IMR-90 (cell line): Measurements from ENCODE around the gene PACSIN2.
"Not testable (repeated sequence)": the region's sequence is repeated elsewhere in the genome, so short reads cannot be mapped to it uniquely, and the experiment has no call there.

Experiments
- CEBPB ChIP-seq: IDR thresholded peaks from 2 replicates; pipeline ENCODE4 v1.6.1; 2012; ENCODE audit warnings: low read depth, low read length, improper control_type of control experiment
- RAD21 ChIP-seq: IDR thresholded peaks from 2 replicates; pipeline ENCODE4 v1.6.1; 2012; ENCODE audit warnings: low read length, improper control_type of control experiment
- SMC3 ChIP-seq: fragments of 150-350 bp; IDR thresholded peaks from 2 replicates; pipeline ENCODE4 v1.6.1; 2016; ENCODE audit warnings: low read depth, mild to moderate bottlenecking, antibody characterized with exemption, low read length, moderate library complexity
- TF ChIP-seq, protein P1 (sequence below): conservative IDR thresholded peaks from 2 replicates; pipeline ENCODE4 v1.5.1; 2012; ENCODE audit warnings: mild to moderate bottlenecking, low read depth, low read length, improper control_type of control experiment
- TF ChIP-seq, protein P2 (sequence below): fragments of 150-350 bp; IDR thresholded peaks from 2 replicates; pipeline ENCODE4 v1.6.1; 2017; ENCODE audit warnings: mild to moderate bottlenecking, antibody characterized with exemption, low read length, low read depth

DNA sequence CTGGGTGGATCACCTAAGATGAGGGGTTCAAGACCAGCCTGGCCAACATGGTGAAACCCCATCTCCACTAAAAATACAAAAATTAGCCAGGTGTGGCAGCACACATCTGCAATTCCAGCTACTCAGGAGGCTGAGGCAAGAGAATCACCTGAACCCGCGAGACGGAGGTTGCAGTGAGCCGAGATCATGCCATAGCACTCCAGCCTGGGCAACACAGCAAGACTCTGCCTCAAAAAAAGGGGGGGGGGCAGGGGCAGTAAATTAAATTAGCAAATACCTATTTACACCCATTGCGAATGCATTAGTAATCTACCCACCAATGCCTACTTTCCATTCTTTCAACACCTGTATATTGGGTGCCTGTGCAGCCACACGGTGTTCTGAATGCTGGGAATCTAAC is 78.3 kb downstream of the PACSIN2 start:
- TF ChIP-seq, protein P1, sequence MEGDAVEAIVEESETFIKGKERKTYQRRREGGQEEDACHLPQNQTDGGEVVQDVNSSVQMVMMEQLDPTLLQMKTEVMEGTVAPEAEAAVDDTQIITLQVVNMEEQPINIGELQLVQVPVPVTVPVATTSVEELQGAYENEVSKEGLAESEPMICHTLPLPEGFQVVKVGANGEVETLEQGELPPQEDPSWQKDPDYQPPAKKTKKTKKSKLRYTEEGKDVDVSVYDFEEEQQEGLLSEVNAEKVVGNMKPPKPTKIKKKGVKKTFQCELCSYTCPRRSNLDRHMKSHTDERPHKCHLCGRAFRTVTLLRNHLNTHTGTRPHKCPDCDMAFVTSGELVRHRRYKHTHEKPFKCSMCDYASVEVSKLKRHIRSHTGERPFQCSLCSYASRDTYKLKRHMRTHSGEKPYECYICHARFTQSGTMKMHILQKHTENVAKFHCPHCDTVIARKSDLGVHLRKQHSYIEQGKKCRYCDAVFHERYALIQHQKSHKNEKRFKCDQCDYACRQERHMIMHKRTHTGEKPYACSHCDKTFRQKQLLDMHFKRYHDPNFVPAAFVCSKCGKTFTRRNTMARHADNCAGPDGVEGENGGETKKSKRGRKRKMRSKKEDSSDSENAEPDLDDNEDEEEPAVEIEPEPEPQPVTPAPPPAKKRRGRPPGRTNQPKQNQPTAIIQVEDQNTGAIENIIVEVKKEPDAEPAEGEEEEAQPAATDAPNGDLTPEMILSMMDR: not testable (repeated sequence)
- TF ChIP-seq SMC3, CEBPB, RAD21: not testable (repeated sequence)
- TF ChIP-seq, protein P2, sequence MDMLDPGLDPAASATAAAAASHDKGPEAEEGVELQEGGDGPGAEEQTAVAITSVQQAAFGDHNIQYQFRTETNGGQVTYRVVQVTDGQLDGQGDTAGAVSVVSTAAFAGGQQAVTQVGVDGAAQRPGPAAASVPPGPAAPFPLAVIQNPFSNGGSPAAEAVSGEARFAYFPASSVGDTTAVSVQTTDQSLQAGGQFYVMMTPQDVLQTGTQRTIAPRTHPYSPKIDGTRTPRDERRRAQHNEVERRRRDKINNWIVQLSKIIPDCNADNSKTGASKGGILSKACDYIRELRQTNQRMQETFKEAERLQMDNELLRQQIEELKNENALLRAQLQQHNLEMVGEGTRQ: not testable (repeated sequence)
